Raji (cell line): ENCODE measurements around the gene SERTAD4.

Experiments
- POLR2A ChIP-seq: IDR thresholded peaks from 2 replicates; pipeline ENCODE4 v1.6.1; 2011; ENCODE audit warnings: low read depth, low read length, control low read depth; ENCODE audit not compliant: insufficient read depth

SERTAD4 gene

GRCh38 chr1:210264496-210265380, 32.1 kb downstream of the SERTAD4 start:
- no peak for TF ChIP-seq POLR2A

- TF ChIP-seq POLR2A = no peak
Observed at GRCh38 chr1:210269981-210270380, 37.4 kb downstream of the SERTAD4 start.

GRCh38 chr1:210272666-210273065, 40.1 kb downstream of the SERTAD4 start:
- TF ChIP-seq POLR2A = no peak

GRCh38 chr1:210280221-210280620, 47.6 kb downstream of the SERTAD4 start:
- no peak for TF ChIP-seq POLR2A

GRCh38 chr1:210288116-210288515, 55.5 kb downstream of the SERTAD4 start:
- no peak for TF ChIP-seq POLR2A

- no peak for TF ChIP-seq POLR2A
Observed at GRCh38 chr1:210289248-210289647, 56.7 kb downstream of the SERTAD4 start.

- TF ChIP-seq POLR2A = no peak
Observed at GRCh38 chr1:210291081-210291764, 58.6 kb downstream of the SERTAD4 start.

GRCh38 chr1:210291786-210292230, 59.2 kb downstream of the SERTAD4 start:
- TF ChIP-seq POLR2A = no peak

- TF ChIP-seq POLR2A = no peak
Observed at GRCh38 chr1:210292231-210292871, 59.8 kb downstream of the SERTAD4 start.

- no peak for TF ChIP-seq POLR2A
Observed at GRCh38 chr1:210293171-210293607, 60.6 kb downstream of the SERTAD4 start.

GRCh38 chr1:210294999-210295745, 62.6 kb downstream of the SERTAD4 start:
- no peak for TF ChIP-seq POLR2A
